ENCODE data around the gene MIS18BP1. TPM values are rescaled to one million over a fixed set of nuclear protein-coding genes. Genes with fewer than 3 reads are reported as not detected.

Gene MIS18BP1
- total RNA-seq, 1 donor from 2014 or later, result 42.3 TPM

DNA sequence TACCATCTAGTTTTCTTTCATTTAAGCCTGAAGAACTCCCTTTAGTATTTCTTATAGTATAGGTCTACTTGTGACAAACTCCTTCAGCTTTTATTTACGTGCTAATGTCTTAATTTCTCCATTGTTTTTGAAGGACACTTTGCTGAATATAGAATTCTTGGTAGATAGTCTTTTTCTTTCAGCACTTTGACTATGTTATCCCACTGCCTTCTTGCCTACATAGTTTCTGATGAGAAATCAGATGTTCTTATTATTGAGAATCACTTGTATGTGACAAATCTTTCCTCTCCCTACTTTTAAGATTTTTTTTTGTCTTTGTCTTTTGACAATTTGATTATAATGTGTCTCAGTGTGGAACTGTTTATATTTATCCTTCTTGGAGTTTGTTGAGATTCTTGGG is 5.1 kb upstream of the MIS18BP1 start:
- Mint-ChIP-seq H3K27ac (no peak overlapping the region), H3K4me3 (no peak overlapping the region), H3K36me3 (no peaks in the 10 kb centered on the region), H3K27me3 (peaks cover 3% of the 10 kb centered on the region), H3K4me1 (ENCODE audit: unreplicated experiment) (no peaks in the 10 kb centered on the region), H3K9me3 (peaks cover 10% of the 10 kb centered on the region)
- TF ChIP-seq, protein P1, sequence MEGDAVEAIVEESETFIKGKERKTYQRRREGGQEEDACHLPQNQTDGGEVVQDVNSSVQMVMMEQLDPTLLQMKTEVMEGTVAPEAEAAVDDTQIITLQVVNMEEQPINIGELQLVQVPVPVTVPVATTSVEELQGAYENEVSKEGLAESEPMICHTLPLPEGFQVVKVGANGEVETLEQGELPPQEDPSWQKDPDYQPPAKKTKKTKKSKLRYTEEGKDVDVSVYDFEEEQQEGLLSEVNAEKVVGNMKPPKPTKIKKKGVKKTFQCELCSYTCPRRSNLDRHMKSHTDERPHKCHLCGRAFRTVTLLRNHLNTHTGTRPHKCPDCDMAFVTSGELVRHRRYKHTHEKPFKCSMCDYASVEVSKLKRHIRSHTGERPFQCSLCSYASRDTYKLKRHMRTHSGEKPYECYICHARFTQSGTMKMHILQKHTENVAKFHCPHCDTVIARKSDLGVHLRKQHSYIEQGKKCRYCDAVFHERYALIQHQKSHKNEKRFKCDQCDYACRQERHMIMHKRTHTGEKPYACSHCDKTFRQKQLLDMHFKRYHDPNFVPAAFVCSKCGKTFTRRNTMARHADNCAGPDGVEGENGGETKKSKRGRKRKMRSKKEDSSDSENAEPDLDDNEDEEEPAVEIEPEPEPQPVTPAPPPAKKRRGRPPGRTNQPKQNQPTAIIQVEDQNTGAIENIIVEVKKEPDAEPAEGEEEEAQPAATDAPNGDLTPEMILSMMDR (conservative IDR thresholded peaks at IDR 0.05), result no peak
- no peak for DNase-seq (ENCODE audit: extremely low spot score, unreplicated experiment)

DNA sequence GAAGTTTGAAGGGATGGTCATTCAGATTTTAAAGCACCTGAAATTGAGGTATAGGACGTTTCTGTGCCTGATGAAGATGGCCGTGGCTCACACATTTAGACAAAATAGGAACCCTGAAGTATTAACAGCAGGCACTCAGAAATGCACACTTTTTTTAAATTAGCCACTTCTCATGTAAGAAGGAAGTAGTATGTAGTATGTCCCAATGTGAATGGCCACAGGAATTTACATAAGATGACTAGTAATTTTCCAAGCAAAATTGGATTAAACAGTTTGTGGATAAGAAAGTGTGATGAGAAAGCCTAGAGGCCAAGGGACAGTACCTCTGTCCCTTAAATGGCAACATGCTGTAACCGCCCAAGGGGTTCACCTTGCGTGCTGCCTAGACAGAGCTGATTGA is 1.8 kb upstream of the MIS18BP1 start:
- H3K36me3 Mint-ChIP-seq, result peaks cover 5% of the 10 kb centered on the region
- peaks cover 3% of the 10 kb centered on the region for H3K27me3 Mint-ChIP-seq
- H3K27ac Mint-ChIP-seq, result no peak overlapping the region
- no peak overlapping the region for H3K4me3 Mint-ChIP-seq
- H3K4me1 Mint-ChIP-seq (ENCODE audit: unreplicated experiment), result peaks cover 12% of the 10 kb centered on the region
- TF ChIP-seq, protein P1 (conservative IDR thresholded peaks at IDR 0.05), result no peak
- H3K9me3 Mint-ChIP-seq, result peaks cover 10% of the 10 kb centered on the region
- no peak for DNase-seq (ENCODE audit: extremely low spot score, unreplicated experiment)

DNA sequence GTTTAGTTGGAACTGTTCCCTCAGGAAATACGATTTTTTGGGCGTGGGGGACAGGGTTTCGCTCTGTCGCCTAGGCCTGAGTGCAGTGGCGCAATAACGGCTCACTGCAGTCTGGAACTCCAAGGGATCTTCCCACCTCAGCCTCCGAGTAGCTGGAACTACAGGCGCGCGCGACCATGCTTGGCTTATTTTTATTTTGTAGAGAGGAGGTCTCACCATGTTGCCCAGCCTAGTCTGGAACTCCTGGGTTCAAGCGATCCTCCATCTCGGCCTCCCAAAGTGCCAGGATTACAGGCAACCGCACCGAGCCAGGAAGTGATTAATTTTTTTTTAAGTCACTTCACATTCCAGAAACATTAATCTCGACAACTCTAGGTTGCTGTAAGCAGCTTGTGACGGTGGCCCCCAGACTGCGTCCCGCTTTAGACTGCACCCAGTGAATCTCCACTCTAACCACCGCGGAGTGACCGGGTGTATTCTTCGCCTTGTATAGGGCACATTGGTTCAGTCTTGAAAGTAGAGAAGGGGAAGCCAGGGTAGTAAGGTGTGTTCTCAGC is 830 bp upstream of the MIS18BP1 start:
- TF ChIP-seq, protein P1 (conservative IDR thresholded peaks at IDR 0.05), result no peak
- DNase-seq (ENCODE audit: extremely low spot score, unreplicated experiment), result no peak
- H3K36me3 Mint-ChIP-seq, result peaks cover 5% of the 10 kb centered on the region
- H3K27ac Mint-ChIP-seq, result peak overlapping the region; percentile 98
- H3K4me1 Mint-ChIP-seq (ENCODE audit: unreplicated experiment), result peaks cover 12% of the 10 kb centered on the region
- peaks cover 3% of the 10 kb centered on the region for H3K27me3 Mint-ChIP-seq
- H3K9me3 Mint-ChIP-seq, result peaks cover 7% of the 10 kb centered on the region
- peak overlapping the region; percentile 95 for H3K4me3 Mint-ChIP-seq

DNA sequence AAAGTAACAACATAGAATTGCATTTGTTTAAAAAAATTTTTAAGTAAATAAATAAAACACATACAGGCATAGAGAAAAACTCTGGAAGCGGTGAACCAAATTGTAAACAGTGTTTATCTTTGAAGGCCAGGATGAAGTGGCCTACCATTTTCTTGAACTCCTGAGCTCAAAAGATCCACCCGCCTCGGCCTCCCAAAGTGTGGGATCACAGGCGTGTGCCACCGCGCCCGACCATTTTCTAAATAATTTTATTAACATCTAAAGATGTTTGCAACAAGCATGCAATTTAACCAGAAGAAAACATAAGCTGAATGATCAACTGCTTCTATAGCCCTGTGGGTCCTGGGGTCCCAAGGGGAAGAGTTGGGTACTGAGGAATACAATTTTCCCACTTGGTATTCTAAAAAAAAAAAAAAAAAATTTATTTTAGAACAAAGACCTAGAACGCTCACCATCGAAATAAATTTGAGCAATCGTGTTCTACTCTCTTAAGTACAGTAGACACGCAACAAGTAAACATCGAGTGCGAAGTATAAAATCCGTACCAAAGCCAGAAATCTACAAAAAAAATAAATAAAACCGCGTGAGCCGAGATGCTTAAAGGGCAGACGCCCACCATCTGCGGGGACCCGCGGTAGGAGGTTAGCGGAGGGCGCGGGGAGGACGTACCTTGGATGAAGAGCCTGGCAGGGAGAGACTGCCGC is 484 bp downstream of the MIS18BP1 start:
- Mint-ChIP-seq H3K27me3 (peaks cover 3% of the 10 kb centered on the region), H3K4me3 (peak overlapping the region; percentile 95), H3K4me1 (ENCODE audit: unreplicated experiment) (peaks cover 12% of the 10 kb centered on the region), H3K27ac (peak overlapping the region; percentile 98), H3K9me3 (no peaks in the 10 kb centered on the region), H3K36me3 (peaks cover 5% of the 10 kb centered on the region)
- TF ChIP-seq, protein P1 (conservative IDR thresholded peaks at IDR 0.05), result no peak
- DNase-seq (ENCODE audit: extremely low spot score, unreplicated experiment), result no peak

DNA sequence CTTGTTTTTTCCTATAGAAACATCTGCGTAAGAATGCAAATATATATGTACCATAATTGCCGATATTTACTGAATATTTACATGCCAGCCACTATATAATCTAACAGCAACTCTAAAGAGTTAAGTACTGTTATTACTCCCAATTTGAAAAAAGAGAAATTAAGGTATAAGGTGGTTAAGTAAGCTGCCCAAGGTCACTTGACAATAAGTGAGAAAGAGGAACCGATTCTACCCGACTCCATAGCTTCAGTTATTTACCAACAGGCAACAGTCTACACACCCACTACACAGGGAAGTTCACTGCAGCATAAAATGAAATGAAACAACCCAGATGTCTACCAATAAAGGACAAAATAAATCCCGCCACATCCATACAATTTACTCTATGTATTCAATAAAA is 1.1 kb downstream of the MIS18BP1 start:
- peaks cover 5% of the 10 kb centered on the region for H3K36me3 Mint-ChIP-seq
- DNase-seq (ENCODE audit: extremely low spot score, unreplicated experiment), result no peak
- H3K27ac Mint-ChIP-seq, result peak overlapping the region; percentile 98
- no peaks in the 10 kb centered on the region for H3K9me3 Mint-ChIP-seq
- peak overlapping the region; percentile 95 for H3K4me3 Mint-ChIP-seq
- peaks cover 3% of the 10 kb centered on the region for H3K27me3 Mint-ChIP-seq
- TF ChIP-seq, protein P1 (conservative IDR thresholded peaks at IDR 0.05), result no peak
- H3K4me1 Mint-ChIP-seq (ENCODE audit: unreplicated experiment), result peaks cover 12% of the 10 kb centered on the region

All from type B pancreatic cell (in vitro differentiated cells).